ENCODE results near the gene ANTXR2. TPM values are rescaled to one million over a fixed set of nuclear protein-coding genes. Genes with fewer than 3 reads are reported as not detected.
A peak's percentile ranks its signal among the peaks of the same experiment; 100 is the strongest.

ANTXR2 gene
- total RNA-seq, 2 donors from 2014 or later, result 2.2 to 4.5 TPM

- peaks cover 4 to 15% of the 10 kb centered on the region in 2 donors for H3K9me3 Mint-ChIP-seq
- H3K36me3 Mint-ChIP-seq, result peaks cover 7 to 26% of the 10 kb centered on the region in 2 donors
- ATAC-seq (peak in 1 of 2 donors; percentile 3), DNase-seq (ENCODE audit: low spot score in 2 of 2) (no peak)
- H3K27ac Mint-ChIP-seq, result peak overlapping the region in 1 of 2 donors; percentile 15
These were observed 3.7 kb upstream of the ANTXR2 start for GRCh38 chr4:80076681-80077080.

- Mint-ChIP-seq H3K36me3 (peaks cover 6 to 26% of the 10 kb centered on the region in 2 donors), H3K27ac (peak overlapping the region in 1 of 2 donors; percentile 15)
These were observed 3.1 kb upstream of the ANTXR2 start for GRCh38 chr4:80075995-80076675.

GRCh38 chr4:80074651-80075050 lies 1.6 kb upstream of the ANTXR2 start:
- H3K9me3 Mint-ChIP-seq, result peaks cover 4 to 9% of the 10 kb centered on the region in 2 donors
- peaks cover 6 to 18% of the 10 kb centered on the region in 2 donors for H3K36me3 Mint-ChIP-seq
- DNase-seq (ENCODE audit: low spot score in 2 of 2), result no peak
- peak overlapping the region in 1 of 2 donors; percentile 85 for H3K27ac Mint-ChIP-seq
- no peak for ATAC-seq

More at GRCh38 chr4:80075995-80076675, 3.1 kb upstream of the ANTXR2 start:
- peaks cover 4 to 9% of the 10 kb centered on the region in 2 donors for H3K9me3 Mint-ChIP-seq
- DNase-seq (ENCODE audit: low spot score in 2 of 2), result no peak
- no peak for ATAC-seq

- Mint-ChIP-seq H3K36me3 (peaks cover 6 to 14% of the 10 kb centered on the region in 2 donors), H3K27ac (peak overlapping the region in 1 of 2 donors; percentile 85), H3K9me3 (peaks cover 4 to 5% of the 10 kb centered on the region in 2 donors)
- no peak for DNase-seq (ENCODE audit: low spot score in 2 of 2)
- ATAC-seq, result no peak
These were observed 1.0 kb upstream of the ANTXR2 start for GRCh38 chr4:80074069-80074468.

- Mint-ChIP-seq H3K27ac (peak overlapping the region; percentile 26 to 85), H3K36me3 (peaks cover 6 to 10% of the 10 kb centered on the region in 2 donors), H3K9me3 (peaks cover 0 to under 1% of the 10 kb centered on the region in 2 donors)
- ATAC-seq, result peak in 1 of 2 donors; percentile 16
- DNase-seq (ENCODE audit: low spot score in 2 of 2), result no peak
These were observed 512 bp upstream of the ANTXR2 start for GRCh38 chr4:80073473-80074008.

- ATAC-seq (peak in 1 of 2 donors; percentile 17), DNase-seq (ENCODE audit: low spot score in 2 of 2) (peak; percentile 34 to 58)
- Mint-ChIP-seq H3K9me3 (no peaks in the 10 kb centered on the region), H3K27ac (peak overlapping the region; percentile 85 to 86), H3K36me3 (peaks cover 6 to 14% of the 10 kb centered on the region in 2 donors)
These were observed 743 bp downstream of the ANTXR2 start for GRCh38 chr4:80072228-80072743.

GRCh38 chr4:80071604-80072227 lies 1.3 kb downstream of the ANTXR2 start:
- ATAC-seq (no peak), DNase-seq (ENCODE audit: low spot score in 2 of 2) (no peak)
- H3K27ac Mint-ChIP-seq, result peak overlapping the region; percentile 85 to 86
- peaks cover 6 to 15% of the 10 kb centered on the region in 2 donors for H3K36me3 Mint-ChIP-seq
- H3K9me3 Mint-ChIP-seq, result no peaks in the 10 kb centered on the region

GRCh38 chr4:80070880-80071603 lies 2.0 kb downstream of the ANTXR2 start:
- Mint-ChIP-seq H3K27ac (peak overlapping the region in 1 of 2 donors; percentile 85), H3K36me3 (peaks cover 6 to 15% of the 10 kb centered on the region in 2 donors), H3K9me3 (no peaks in the 10 kb centered on the region)
- ATAC-seq (no peak), DNase-seq (ENCODE audit: low spot score in 2 of 2) (no peak)

- H3K9me3 Mint-ChIP-seq, result no peaks in the 10 kb centered on the region
- peak overlapping the region in 1 of 2 donors; percentile 62 for H3K27ac Mint-ChIP-seq
- DNase-seq (ENCODE audit: low spot score in 2 of 2) (no peak), ATAC-seq (peak; percentile 36 to 76)
- H3K36me3 Mint-ChIP-seq, result peaks cover 6 to 15% of the 10 kb centered on the region in 2 donors
These were observed 2.9 kb downstream of the ANTXR2 start for GRCh38 chr4:80069837-80070731.

- Mint-ChIP-seq H3K27ac (peak overlapping the region in 1 of 2 donors; percentile 62), H3K9me3 (no peaks in the 10 kb centered on the region), H3K36me3 (peaks cover 9 to 15% of the 10 kb centered on the region in 2 donors)
- no peak for DNase-seq (ENCODE audit: low spot score in 2 of 2)
- ATAC-seq, result peak in 1 of 2 donors; percentile 20
These were observed 3.8 kb downstream of the ANTXR2 start for GRCh38 chr4:80069108-80069836.

- DNase-seq (ENCODE audit: low spot score in 2 of 2) (no peak), ATAC-seq (no peak)
- Mint-ChIP-seq H3K27ac (no peak overlapping the region), H3K9me3 (no peaks in the 10 kb centered on the region), H3K36me3 (peaks cover 5% of the 10 kb centered on the region in 2 donors)
These were observed 7.4 kb downstream of the ANTXR2 start for GRCh38 chr4:80065601-80066000.

- Mint-ChIP-seq H3K27ac (peak overlapping the region in 1 of 2 donors; percentile 63), H3K36me3 (peaks cover 4 to 5% of the 10 kb centered on the region in 2 donors), H3K9me3 (no peaks in the 10 kb centered on the region)
- ATAC-seq (peak; percentile 23 to 63), DNase-seq (ENCODE audit: low spot score in 2 of 2) (no peak)
These were observed 10.5 kb downstream of the ANTXR2 start for GRCh38 chr4:80062527-80062926.

- Mint-ChIP-seq H3K27ac (no peak overlapping the region), H3K9me3 (no peaks in the 10 kb centered on the region), H3K36me3 (peaks cover 0 to 5% of the 10 kb centered on the region in 2 donors)
- ATAC-seq (no peak), DNase-seq (ENCODE audit: low spot score in 2 of 2) (no peak)
These were observed 12.2 kb downstream of the ANTXR2 start for GRCh38 chr4:80060804-80061203.

- H3K9me3 Mint-ChIP-seq, result no peaks in the 10 kb centered on the region
- peak overlapping the region; percentile 89 to 98 for H3K27ac Mint-ChIP-seq
- peak; percentile 95 to 96 for ATAC-seq
- no peaks in the 10 kb centered on the region for H3K36me3 Mint-ChIP-seq
- no peak for DNase-seq (ENCODE audit: low spot score in 2 of 2)
These were observed 14.3 kb downstream of the ANTXR2 start for GRCh38 chr4:80058740-80059139.

- ATAC-seq (no peak), DNase-seq (ENCODE audit: low spot score in 2 of 2) (no peak)
- Mint-ChIP-seq H3K36me3 (peaks cover 7% of the 10 kb centered on the region in 2 donors), H3K9me3 (peaks cover 0 to 5% of the 10 kb centered on the region in 2 donors), H3K27ac (no peak overlapping the region)
These were observed 18.7 kb downstream of the ANTXR2 start for GRCh38 chr4:80054375-80054774.
